ENCODE measurements around the gene CAMK2A. TPM values are rescaled to one million over a fixed set of nuclear protein-coding genes. Genes with fewer than 3 reads are reported as not detected.

The CAMK2A gene
- total RNA-seq, 2 experiments from 2014 or later: not detected

GRCh38 chr5:150236981-150237754, 52.4 kb downstream of the CAMK2A start:
- intact Hi-C loops (cut with micrococcal nuclease; ENCODE audit: unreplicated experiment): no loop called here
- no TSS peak for BruUV-seq (replicated peaks)
- H3K9me2 ChIP-seq (ENCODE audit: insufficient read depth, low read length): no peaks in the 10 kb centered on the region
- no peak overlapping the region for H3K4me2 ChIP-seq (ENCODE audit: low read length)
- no peak overlapping the region for H3K4me3 ChIP-seq (ENCODE audit: low read depth, low read length, poor library complexity, severe bottlenecking)
- ChIA-PET POLR2A (interaction anchor here (0.9 kb wide), 1 partner anchor 11 kb away, joined by 4 read pairs; no protein-coding TSS in a partner anchor), CTCF (ENCODE audit: unreplicated experiment) (no interaction called here)
- H4K20me1 ChIP-seq (ENCODE audit: insufficient read depth, low read length): no peaks in the 10 kb centered on the region
- no peak for DNase-seq (ENCODE audit: low spot score)
- no peaks in the 10 kb centered on the region for H3K79me2 ChIP-seq (ENCODE audit: insufficient read depth, low read depth, low read length)
- H3K4me1 ChIP-seq (ENCODE audit: insufficient read depth, low read length, poor library complexity, severe bottlenecking): no peaks in the 10 kb centered on the region
- no peak overlapping the region for H2AFZ ChIP-seq (ENCODE audit: low read length)
- H3K27ac ChIP-seq (ENCODE audit: low read depth, low read length, poor library complexity, severe bottlenecking): no peak overlapping the region
- H3K36me3 ChIP-seq (ENCODE audit: insufficient read depth, low read length): no peaks in the 10 kb centered on the region
- no peak for TF ChIP-seq EZH2phosphoT487 (IDR thresholded peaks at IDR 0.05; ENCODE audit: borderline replicate concordance, low read depth, low read length)
- TF ChIP-seq, protein P1, sequence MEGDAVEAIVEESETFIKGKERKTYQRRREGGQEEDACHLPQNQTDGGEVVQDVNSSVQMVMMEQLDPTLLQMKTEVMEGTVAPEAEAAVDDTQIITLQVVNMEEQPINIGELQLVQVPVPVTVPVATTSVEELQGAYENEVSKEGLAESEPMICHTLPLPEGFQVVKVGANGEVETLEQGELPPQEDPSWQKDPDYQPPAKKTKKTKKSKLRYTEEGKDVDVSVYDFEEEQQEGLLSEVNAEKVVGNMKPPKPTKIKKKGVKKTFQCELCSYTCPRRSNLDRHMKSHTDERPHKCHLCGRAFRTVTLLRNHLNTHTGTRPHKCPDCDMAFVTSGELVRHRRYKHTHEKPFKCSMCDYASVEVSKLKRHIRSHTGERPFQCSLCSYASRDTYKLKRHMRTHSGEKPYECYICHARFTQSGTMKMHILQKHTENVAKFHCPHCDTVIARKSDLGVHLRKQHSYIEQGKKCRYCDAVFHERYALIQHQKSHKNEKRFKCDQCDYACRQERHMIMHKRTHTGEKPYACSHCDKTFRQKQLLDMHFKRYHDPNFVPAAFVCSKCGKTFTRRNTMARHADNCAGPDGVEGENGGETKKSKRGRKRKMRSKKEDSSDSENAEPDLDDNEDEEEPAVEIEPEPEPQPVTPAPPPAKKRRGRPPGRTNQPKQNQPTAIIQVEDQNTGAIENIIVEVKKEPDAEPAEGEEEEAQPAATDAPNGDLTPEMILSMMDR (conservative IDR thresholded peaks at IDR 0.05; ENCODE audit: low read length): no peak
- H3K9me3 ChIP-seq (ENCODE audit: low read length): no peaks in the 10 kb centered on the region

GRCh38 chr5:150236313-150236712, 53.3 kb downstream of the CAMK2A start:
- CTCF ChIA-PET (ENCODE audit: unreplicated experiment): no interaction called here
- H3K4me3 ChIP-seq (ENCODE audit: low read depth, low read length, poor library complexity, severe bottlenecking): no peak overlapping the region
- DNase-seq (ENCODE audit: low spot score): no peak
- H3K79me2 ChIP-seq (ENCODE audit: insufficient read depth, low read depth, low read length): no peaks in the 10 kb centered on the region
- POLR2A ChIA-PET: no interaction called here
- no peaks in the 10 kb centered on the region for H3K36me3 ChIP-seq (ENCODE audit: insufficient read depth, low read length)
- no TSS peak for BruUV-seq (replicated peaks)
- H2AFZ ChIP-seq (ENCODE audit: low read length): no peak overlapping the region
- H3K9me2 ChIP-seq (ENCODE audit: insufficient read depth, low read length): no peaks in the 10 kb centered on the region
- intact Hi-C loops (cut with micrococcal nuclease; ENCODE audit: unreplicated experiment): no loop called here
- no peaks in the 10 kb centered on the region for H3K9me3 ChIP-seq (ENCODE audit: low read length)
- H3K4me1 ChIP-seq (ENCODE audit: insufficient read depth, low read length, poor library complexity, severe bottlenecking): no peaks in the 10 kb centered on the region
- no peaks in the 10 kb centered on the region for H4K20me1 ChIP-seq (ENCODE audit: insufficient read depth, low read length)
- no peak overlapping the region for H3K4me2 ChIP-seq (ENCODE audit: low read length)
- no peak overlapping the region for H3K27ac ChIP-seq (ENCODE audit: low read depth, low read length, poor library complexity, severe bottlenecking)
- TF ChIP-seq, protein P1 (conservative IDR thresholded peaks at IDR 0.05; ENCODE audit: low read length): no peak
- no peak for TF ChIP-seq EZH2phosphoT487 (IDR thresholded peaks at IDR 0.05; ENCODE audit: borderline replicate concordance, low read depth, low read length)

GRCh38 chr5:150235500-150235854, 54.1 kb downstream of the CAMK2A start:
- Histone ChIP-seq H4K20me1 (ENCODE audit: insufficient read depth, low read length) (no peaks in the 10 kb centered on the region), H3K4me1 (ENCODE audit: insufficient read depth, low read length, poor library complexity, severe bottlenecking) (no peaks in the 10 kb centered on the region), H3K4me3 (ENCODE audit: low read depth, low read length, poor library complexity, severe bottlenecking) (no peak overlapping the region), H3K79me2 (ENCODE audit: insufficient read depth, low read depth, low read length) (no peaks in the 10 kb centered on the region), H3K9me3 (ENCODE audit: low read length) (no peaks in the 10 kb centered on the region), H3K4me2 (ENCODE audit: low read length) (no peak overlapping the region), H3K27ac (ENCODE audit: low read depth, low read length, poor library complexity, severe bottlenecking) (no peak overlapping the region), H3K36me3 (ENCODE audit: insufficient read depth, low read length) (no peaks in the 10 kb centered on the region), H3K9me2 (ENCODE audit: insufficient read depth, low read length) (no peaks in the 10 kb centered on the region), H2AFZ (ENCODE audit: low read length) (no peak overlapping the region)
- TF ChIP-seq EZH2phosphoT487 (IDR thresholded peaks at IDR 0.05; ENCODE audit: borderline replicate concordance, low read depth, low read length): no peak
- TF ChIP-seq, protein P1 (conservative IDR thresholded peaks at IDR 0.05; ENCODE audit: low read length): no peak
- no TSS peak for BruUV-seq (replicated peaks)
- intact Hi-C loops (cut with micrococcal nuclease; ENCODE audit: unreplicated experiment): no loop called here
- ChIA-PET CTCF (ENCODE audit: unreplicated experiment) (no interaction called here), POLR2A (no interaction called here)
- DNase-seq (ENCODE audit: low spot score): no peak
